ENCODE results near the gene LHFPL3.
A peak's percentile ranks its signal among the peaks of the same experiment; 100 is the strongest.

Gene LHFPL3

DNA sequence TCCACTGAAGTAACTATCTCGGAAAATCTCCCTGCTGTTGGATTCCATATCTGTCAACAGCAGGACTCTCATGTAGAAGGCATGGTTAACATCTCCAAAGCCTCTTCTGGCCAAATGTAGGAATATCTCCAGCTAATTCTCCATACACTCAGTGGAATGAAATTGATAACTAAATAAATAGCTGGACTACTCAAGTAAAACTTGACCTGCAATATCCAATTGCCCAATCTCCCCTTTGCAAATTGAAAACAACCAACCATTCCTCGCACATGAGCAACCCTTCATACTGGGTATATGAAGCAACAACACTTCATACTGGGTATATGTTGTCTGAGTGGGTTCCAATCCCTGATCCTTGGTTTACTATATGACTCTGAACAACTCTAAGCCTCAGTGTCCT, 580.2 kb downstream of the LHFPL3 start:
- Histone ChIP-seq H2AFZ (ENCODE audit: low read length) (no peak overlapping the region), H3K9me3 (replicated peaks in 1 of 2; ENCODE audit: control insufficient read depth in 2 of 2, insufficient read depth in 1 of 2, low read depth in 1 of 2, low read length in 2 of 2) (no peaks in the 10 kb centered on the region), H3K27me3 (ENCODE audit: control insufficient read depth in 3 of 3, insufficient read depth in 3 of 3, low read depth in 1 of 3, low read length in 3 of 3) (peaks cover 0 to 22% (median 0%) of the 10 kb centered on the region in 3 experiments), H2BK120ac (ENCODE audit: low read depth, low read length) (no peak overlapping the region), H3K23ac (ENCODE audit: low read depth, low read length, poor library complexity) (no peak overlapping the region), H3K27ac (replicated peaks; ENCODE audit: low read length) (no peak overlapping the region), H3K36me3 (replicated peaks in 1 of 2; ENCODE audit: control insufficient read depth in 2 of 2, insufficient read depth in 2 of 2, low read length in 2 of 2) (no peaks in the 10 kb centered on the region), H4K8ac (ENCODE audit: low read depth, low read length) (no peak overlapping the region), H4K91ac (ENCODE audit: low read depth, low read length, poor library complexity) (no peak overlapping the region), H2BK5ac (ENCODE audit: low read length) (no peak overlapping the region), H2AK5ac (ENCODE audit: low read depth, low read length) (no peak overlapping the region), H3K4me3 (ENCODE audit: low read length in 2 of 2) (no peak overlapping the region), H3K9ac (ENCODE audit: low read depth, low read length, poor library complexity) (no peak overlapping the region), H3K14ac (ENCODE audit: low read length) (no peak overlapping the region), H3K18ac (ENCODE audit: low read length) (no peak overlapping the region), H2BK15ac (ENCODE audit: low read length) (no peak overlapping the region), H3K4ac (ENCODE audit: low read length) (no peak overlapping the region), H2BK12ac (ENCODE audit: low read length) (no peak overlapping the region), H3K4me2 (ENCODE audit: insufficient read depth, low read length, poor library complexity, severe bottlenecking) (no peak overlapping the region), H3K4me1 (ENCODE audit: control insufficient read depth in 2 of 2, insufficient read depth in 1 of 2, low read depth in 1 of 2, low read length in 2 of 2) (no peaks in the 10 kb centered on the region), H3K79me1 (ENCODE audit: low read depth, low read length) (no peaks in the 10 kb centered on the region)
- no peak for DNase-seq (ENCODE audit: low spot score)
- WGBS, 2 donors (ENCODE audit: extremely low coverage in 2 of 2, insufficient read length in 2 of 2, insufficient replicate concordance in 1 of 2) = no CpG with 5 or more reads among the region's 2 CpGs

DNA sequence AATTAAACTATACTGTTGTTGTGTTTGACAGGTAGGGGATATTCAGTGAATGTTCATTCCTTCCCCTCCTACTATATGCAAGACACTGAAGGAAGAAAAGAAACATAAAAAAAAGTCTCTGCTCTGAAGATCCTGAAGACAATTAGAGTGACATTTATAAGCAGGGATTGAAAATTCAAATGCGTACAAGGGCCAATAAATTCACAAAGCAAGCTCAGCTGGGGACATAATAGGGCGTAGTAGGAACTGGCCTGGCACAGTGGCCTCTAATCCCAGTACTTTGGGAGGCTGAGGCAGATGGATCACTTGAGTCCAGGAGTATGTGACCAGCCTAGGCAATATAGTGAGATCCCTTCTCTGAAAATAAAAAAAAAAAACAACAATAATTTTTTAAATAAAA, 580.7 kb downstream of the LHFPL3 start:
- Histone ChIP-seq H2AK5ac (ENCODE audit: low read depth, low read length) (no peak overlapping the region), H3K27ac (replicated peaks; ENCODE audit: low read length) (no peak overlapping the region), H2BK5ac (ENCODE audit: low read length) (no peak overlapping the region), H3K14ac (ENCODE audit: low read length) (no peak overlapping the region), H3K9me3 (replicated peaks in 1 of 2; ENCODE audit: control insufficient read depth in 2 of 2, insufficient read depth in 1 of 2, low read depth in 1 of 2, low read length in 2 of 2) (no peaks in the 10 kb centered on the region), H2BK15ac (ENCODE audit: low read length) (no peak overlapping the region), H4K8ac (ENCODE audit: low read depth, low read length) (no peak overlapping the region), H4K91ac (ENCODE audit: low read depth, low read length, poor library complexity) (no peak overlapping the region), H3K27me3 (ENCODE audit: control insufficient read depth in 3 of 3, insufficient read depth in 3 of 3, low read depth in 1 of 3, low read length in 3 of 3) (peaks cover 0 to 23% (median 0%) of the 10 kb centered on the region in 3 experiments), H3K4me1 (ENCODE audit: control insufficient read depth in 2 of 2, insufficient read depth in 1 of 2, low read depth in 1 of 2, low read length in 2 of 2) (no peaks in the 10 kb centered on the region), H2BK120ac (ENCODE audit: low read depth, low read length) (no peak overlapping the region), H3K23ac (ENCODE audit: low read depth, low read length, poor library complexity) (no peak overlapping the region), H2BK12ac (ENCODE audit: low read length) (no peak overlapping the region), H3K36me3 (replicated peaks in 1 of 2; ENCODE audit: control insufficient read depth in 2 of 2, insufficient read depth in 2 of 2, low read length in 2 of 2) (no peaks in the 10 kb centered on the region), H3K4me2 (ENCODE audit: insufficient read depth, low read length, poor library complexity, severe bottlenecking) (no peak overlapping the region), H2AFZ (ENCODE audit: low read length) (no peak overlapping the region), H3K18ac (ENCODE audit: low read length) (no peak overlapping the region), H3K4me3 (ENCODE audit: low read length in 2 of 2) (no peak overlapping the region), H3K4ac (ENCODE audit: low read length) (no peak overlapping the region), H3K9ac (ENCODE audit: low read depth, low read length, poor library complexity) (no peak overlapping the region), H3K79me1 (ENCODE audit: low read depth, low read length) (no peaks in the 10 kb centered on the region)
- no CpG with 5 or more reads among the region's 2 CpGs for WGBS, 2 donors (ENCODE audit: extremely low coverage in 2 of 2, insufficient read length in 2 of 2, insufficient replicate concordance in 1 of 2)
- DNase-seq (ENCODE audit: low spot score) = no peak

GRCh38 chr7:104914421-104914820, 586.0 kb downstream of the LHFPL3 start:
- peaks cover 0 to 3% of the 10 kb centered on the region in 2 donors for H3K4me1 ChIP-seq (ENCODE audit: control insufficient read depth in 2 of 2, insufficient read depth in 1 of 2, low read depth in 1 of 2, low read length in 2 of 2)
- no peaks in the 10 kb centered on the region for H3K79me1 ChIP-seq (ENCODE audit: low read depth, low read length)
- H3K4ac ChIP-seq (ENCODE audit: low read length) = no peak overlapping the region
- no peak overlapping the region for H2AFZ ChIP-seq (ENCODE audit: low read length)
- peak overlapping the region; percentile 13 for H3K18ac ChIP-seq (ENCODE audit: low read length)
- H3K23ac ChIP-seq (ENCODE audit: low read depth, low read length, poor library complexity) = no peak overlapping the region
- no peak overlapping the region for H2BK5ac ChIP-seq (ENCODE audit: low read length)
- H2BK15ac ChIP-seq (ENCODE audit: low read length) = no peak overlapping the region
- no peaks in the 10 kb centered on the region for H3K9me3 ChIP-seq (replicated peaks in 1 of 2; ENCODE audit: control insufficient read depth in 2 of 2, insufficient read depth in 1 of 2, low read depth in 1 of 2, low read length in 2 of 2)
- no peak overlapping the region for H2BK120ac ChIP-seq (ENCODE audit: low read depth, low read length)
- H2AK5ac ChIP-seq (ENCODE audit: low read depth, low read length) = no peak overlapping the region
- H3K9ac ChIP-seq (ENCODE audit: low read depth, low read length, poor library complexity) = no peak overlapping the region
- no peak overlapping the region for H3K14ac ChIP-seq (ENCODE audit: low read length)
- WGBS, 2 donors (ENCODE audit: extremely low coverage in 2 of 2, insufficient read length in 2 of 2, insufficient replicate concordance in 1 of 2) = no CpG with 5 or more reads among the region's 2 CpGs
- H3K4me2 ChIP-seq (ENCODE audit: insufficient read depth, low read length, poor library complexity, severe bottlenecking) = no peak overlapping the region
- H2BK12ac ChIP-seq (ENCODE audit: low read length) = no peak overlapping the region
- H3K27me3 ChIP-seq (ENCODE audit: control insufficient read depth in 3 of 3, insufficient read depth in 3 of 3, low read depth in 1 of 3, low read length in 3 of 3) = peaks cover 0 to 20% (median 0%) of the 10 kb centered on the region in 3 experiments
- H3K27ac ChIP-seq (replicated peaks; ENCODE audit: low read length) = no peak overlapping the region
- H4K91ac ChIP-seq (ENCODE audit: low read depth, low read length, poor library complexity) = no peak overlapping the region
- DNase-seq (ENCODE audit: low spot score) = no peak
- no peak overlapping the region for H4K8ac ChIP-seq (ENCODE audit: low read depth, low read length)
- H3K4me3 ChIP-seq (ENCODE audit: low read length in 2 of 2) = no peak overlapping the region
- no peaks in the 10 kb centered on the region for H3K36me3 ChIP-seq (replicated peaks in 1 of 2; ENCODE audit: control insufficient read depth in 2 of 2, insufficient read depth in 2 of 2, low read length in 2 of 2)

DNA sequence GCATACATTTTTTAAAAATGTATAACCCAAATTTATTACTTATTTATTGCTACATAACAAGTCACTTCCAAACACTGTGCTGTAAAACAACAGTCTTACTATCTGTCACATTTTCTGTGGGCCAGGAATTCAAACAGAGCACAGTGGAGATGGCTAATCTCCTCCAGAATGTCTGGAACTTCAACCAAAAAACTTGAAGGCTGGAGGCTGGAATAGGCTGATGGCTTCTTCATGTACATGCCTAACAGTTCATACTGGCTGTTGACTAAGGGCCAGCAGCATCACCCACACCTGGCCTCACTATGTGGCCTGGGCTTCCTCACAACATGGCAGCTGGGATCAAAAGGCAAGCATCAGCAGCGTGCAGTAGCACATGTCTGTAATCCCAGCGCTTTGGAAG, 593.2 kb downstream of the LHFPL3 start:
- DNase-seq (ENCODE audit: low spot score) = no peak
- H3K4me2 ChIP-seq (ENCODE audit: insufficient read depth, low read length, poor library complexity, severe bottlenecking) = no peak overlapping the region

More for the DNA sequence above, 593.2 kb downstream of the LHFPL3 start:
- no peak overlapping the region for H2BK120ac ChIP-seq (ENCODE audit: low read depth, low read length)
- no peak overlapping the region for H2BK15ac ChIP-seq (ENCODE audit: low read length)
- H3K4me1 ChIP-seq (ENCODE audit: control insufficient read depth in 2 of 2, insufficient read depth in 1 of 2, low read depth in 1 of 2, low read length in 2 of 2) = peaks cover 0 to 3% of the 10 kb centered on the region in 2 donors
- H3K14ac ChIP-seq (ENCODE audit: low read length) = no peak overlapping the region
- no peaks in the 10 kb centered on the region for H3K9me3 ChIP-seq (replicated peaks in 1 of 2; ENCODE audit: control insufficient read depth in 2 of 2, insufficient read depth in 1 of 2, low read depth in 1 of 2, low read length in 2 of 2)
- H3K36me3 ChIP-seq (replicated peaks in 1 of 2; ENCODE audit: control insufficient read depth in 2 of 2, insufficient read depth in 2 of 2, low read length in 2 of 2) = no peaks in the 10 kb centered on the region
- H3K27me3 ChIP-seq (ENCODE audit: control insufficient read depth in 3 of 3, insufficient read depth in 3 of 3, low read depth in 1 of 3, low read length in 3 of 3) = peaks cover 0 to 7% (median 0%) of the 10 kb centered on the region in 3 experiments
- H4K91ac ChIP-seq (ENCODE audit: low read depth, low read length, poor library complexity) = no peak overlapping the region
- no peak overlapping the region for H4K8ac ChIP-seq (ENCODE audit: low read depth, low read length)
- no peak overlapping the region for H3K18ac ChIP-seq (ENCODE audit: low read length)
- H3K27ac ChIP-seq (replicated peaks; ENCODE audit: low read length) = no peak overlapping the region
- no CpG with 5 or more reads among the region's 2 CpGs for WGBS, 2 donors (ENCODE audit: extremely low coverage in 2 of 2, insufficient read length in 2 of 2, insufficient replicate concordance in 1 of 2)
- no peak overlapping the region for H3K4me3 ChIP-seq (ENCODE audit: low read length in 2 of 2)
- H2BK12ac ChIP-seq (ENCODE audit: low read length) = no peak overlapping the region
- H3K23ac ChIP-seq (ENCODE audit: low read depth, low read length, poor library complexity) = no peak overlapping the region
- H3K9ac ChIP-seq (ENCODE audit: low read depth, low read length, poor library complexity) = no peak overlapping the region
- H3K79me1 ChIP-seq (ENCODE audit: low read depth, low read length) = no peaks in the 10 kb centered on the region
- no peak overlapping the region for H2AK5ac ChIP-seq (ENCODE audit: low read depth, low read length)
- H2BK5ac ChIP-seq (ENCODE audit: low read length) = no peak overlapping the region
- H2AFZ ChIP-seq (ENCODE audit: low read length) = no peak overlapping the region
- H3K4ac ChIP-seq (ENCODE audit: low read length) = no peak overlapping the region

Data from neuronal stem cell (in vitro differentiated cells).